Endothelial cell of umbilical vein (primary cell): ENCODE data around the gene TBC1D5. TPM values are rescaled to one million over a fixed set of nuclear protein-coding genes. Genes with fewer than 3 reads are reported as not detected.

Experiments used
- BruUV-seq: library from RNA; stranded (reverse); fragments of 400-500 nt; replicated peaks from 2 replicates; lab custom pipeline; 2021; lab: Mats Ljungman, UMichigan
- CTCF ChIA-PET: fragments of 300-600, 350-600 bp; sonication (Branson Sonifier 250); formaldehyde crosslinking; loops from one replicate; lab custom pipeline; 2021; ENCODE audit warnings: antibody characterized with exemption, inconsistent platforms; lab: Charles Lee
- POLR2A ChIA-PET: fragments of 300-600, 350-600 bp; sonication (Branson Sonifier 250); formaldehyde crosslinking; loops from one replicate; lab custom pipeline; 2021; ENCODE audit warnings: antibody characterized with exemption, inconsistent platforms; lab: Charles Lee
- DNase-seq: peaks from one replicate; pipeline ENCODE4 v3.0.0-alpha.2; 2011; ENCODE audit warnings: low read depth, low spot score
- FAIRE-seq: peaks from 2 replicates; lab custom pipeline; 2011; peaks lifted over from hg19 to GRCh38; lab: Jason Lieb, UNC
- H2AFZ ChIP-seq: 2 replicates; pipeline ENCODE4 v1.6.0; 2012; ENCODE audit warnings: low read depth, low read length, control low read depth, inconsistent platforms
- H3K27ac ChIP-seq: 2 replicates; pipeline ENCODE4 v1.5.1; 2011; ENCODE audit warnings: low read depth, mild to moderate bottlenecking, control low read depth, low read length, moderate library complexity; ENCODE audit not compliant: insufficient read depth
- H3K27me3 ChIP-seq, 2 experiments: 2 replicates each; pipeline versions ENCODE4 v1.6.0 to v1.6.1; 2011; ENCODE audit warnings: low read length in 2 of 2, mixed read lengths in 1 of 2; ENCODE audit not compliant: control insufficient read depth in 2 of 2, insufficient read depth in 2 of 2
- H3K36me3 ChIP-seq, 2 experiments: 2 replicates in 1 of 2; 3 replicates in 1 of 2; pipeline ENCODE4 v1.5.1; 2011; ENCODE audit warnings: low read length in 2 of 2, mild to moderate bottlenecking in 1 of 2, moderate library complexity in 1 of 2; ENCODE audit not compliant: control insufficient read depth in 2 of 2, insufficient read depth in 2 of 2; ENCODE audit errors: extremely low read depth in 1 of 2
- H3K4me1 ChIP-seq: 3 replicates; pipeline ENCODE4 v1.5.1; 2011; ENCODE audit warnings: mild to moderate bottlenecking, low read length; ENCODE audit not compliant: control insufficient read depth, insufficient read depth; ENCODE audit errors: extremely low read depth
- H3K4me2 ChIP-seq: 2 replicates; pipeline ENCODE4 v1.6.1; 2011; ENCODE audit warnings: low read length, control low read depth, mixed read lengths; ENCODE audit not compliant: insufficient read depth
- H3K4me3 ChIP-seq, 3 experiments: fragments of 200-600 bp in 1 of 3; sonication (generic), shearing (Covaris generic) in 1 of 3; replicated peaks in 1 of 3; 2 replicates each; pipeline ENCODE4 v1.5.1; 2011 to 2016; ENCODE audit warnings: control low read depth in 3 of 3, low read length in 3 of 3, mild to moderate bottlenecking in 2 of 3, inconsistent platforms in 1 of 3, low read depth in 1 of 3, moderate library complexity in 1 of 3; ENCODE audit not compliant: insufficient read depth in 1 of 3
- H3K79me2 ChIP-seq: 2 replicates; pipeline ENCODE4 v1.6.0; 2012; ENCODE audit warnings: low read length, inconsistent platforms; ENCODE audit not compliant: control insufficient read depth, insufficient read depth
- H3K9ac ChIP-seq: replicated peaks from 2 replicates; pipeline ENCODE3; 2011; ENCODE audit warnings: low read length, control low read depth; ENCODE audit not compliant: insufficient read depth; ENCODE audit errors: extremely low read depth
- H3K9me1 ChIP-seq: replicated peaks from 3 replicates; pipeline ENCODE4 v1.6.0; 2011; ENCODE audit warnings: mild to moderate bottlenecking, low read length; ENCODE audit not compliant: control insufficient read depth, insufficient read depth; ENCODE audit errors: extremely low read depth
- H3K9me3 ChIP-seq: replicated peaks from 2 replicates; pipeline ENCODE4 v1.5.1; 2012; ENCODE audit warnings: low read length, inconsistent platforms; ENCODE audit not compliant: control insufficient read depth, insufficient read depth
- H4K20me1 ChIP-seq: replicated peaks from 2 replicates; pipeline ENCODE3; 2011; ENCODE audit warnings: mild to moderate bottlenecking, low read length; ENCODE audit not compliant: control insufficient read depth, insufficient read depth; ENCODE audit errors: extremely low read depth
- EZH2 ChIP-seq: IDR thresholded peaks from 2 replicates; pipeline ENCODE4 v1.6.1; 2012; ENCODE audit warnings: borderline replicate concordance, low read depth, mild to moderate bottlenecking, moderate library complexity, low read length, inconsistent platforms; ENCODE audit not compliant: severe bottlenecking
- FOS ChIP-seq: IDR thresholded peaks from 2 replicates; pipeline ENCODE4 v1.6.1; 2011; ENCODE audit warnings: mild to moderate bottlenecking, low read length, moderate library complexity, borderline replicate concordance; ENCODE audit not compliant: insufficient read depth
- GATA2 ChIP-seq: IDR thresholded peaks from 2 replicates; pipeline ENCODE4 v1.7.0; 2011; ENCODE audit warnings: low read depth, mild to moderate bottlenecking, moderate library complexity, mixed read lengths, low read length; ENCODE audit not compliant: insufficient read length, insufficient read depth
- JUN ChIP-seq: IDR thresholded peaks from 2 replicates; pipeline ENCODE4 v1.6.1; 2011; ENCODE audit warnings: borderline replicate concordance, low read depth; ENCODE audit not compliant: insufficient read length, insufficient read depth
- MYC ChIP-seq: IDR thresholded peaks from one replicate; pipeline ENCODE4 v1.6.1; 2011; ENCODE audit warnings: mild to moderate bottlenecking, low read depth, low read length
- POLR2A ChIP-seq: IDR thresholded peaks from 2 replicates; pipeline ENCODE4 v1.6.1; 2012; ENCODE audit warnings: low read depth, mild to moderate bottlenecking, control low read depth, low read length
- POLR2AphosphoS5 ChIP-seq: IDR thresholded peaks from 2 replicates; pipeline ENCODE4 v1.6.1; 2012; ENCODE audit warnings: low read depth, mild to moderate bottlenecking, control low read depth, low read length, moderate library complexity; ENCODE audit not compliant: insufficient read depth
- dilution Hi-C: fragments of 300-500 bp; cut with MboI; formaldehyde crosslinking; loops from one replicate; pipeline ENCODE4 v1.15.0; 2019; ENCODE audit warnings: low sequenced_read_pairs; ENCODE audit not compliant: extremely low pct_ligation_motif_present
- intact Hi-C: fragments of 100-400 bp; cut with micrococcal nuclease; formaldehyde crosslinking; loops from one replicate; pipeline ENCODE4 v1.10.0; 2022
- polyA plus RNA-seq, 4 experiments: library from polyadenylated mRNA; depleted of rRNA in 3 of 4; stranded (reverse) in 3 of 4; unstranded in 1 of 4; fragments of >200 nt; gene quantifications; 2 replicates each; pipeline versions ENCODE4 v1.2.1 to v1.2.3, GENCODE V29; 2011 to 2012; ENCODE audit warnings: missing spikeins in 1 of 4
- total RNA-seq: library from RNA; stranded (reverse); gene quantifications from 2 replicates; pipeline ENCODE4 v1.2.3, GENCODE V29; 2021
- TF ChIP-seq, protein P1 (sequence below), 2 donors: IDR thresholded peaks; 1 replicate in 1 of 2; 2 replicates in 1 of 2; pipeline ENCODE4 v1.5.1; 2011; ENCODE audit warnings: low read length in 2 of 2, mild to moderate bottlenecking in 2 of 2, moderate library complexity in 2 of 2, control low read depth in 1 of 2, inconsistent platforms in 1 of 2, low read depth in 1 of 2; ENCODE audit not compliant: insufficient read depth in 1 of 2; ENCODE audit errors: extremely low read depth in 1 of 2
- TF ChIP-seq, protein P2 (sequence below): IDR thresholded peaks from 2 replicates; pipeline ENCODE4 v1.6.1; 2011; ENCODE audit not compliant: insufficient read depth, insufficient read length

The TBC1D5 gene
- total and polyA plus RNA-seq, 2 donors (not counting 3 experiments of a cell fraction or from before 2014, with no cell fraction given), result 17.5 to 44.7 TPM

- Histone ChIP-seq H3K9me3 (no peaks in the 10 kb centered on the region), H3K4me1 (no peaks in the 10 kb centered on the region), H3K9me1 (no peaks in the 10 kb centered on the region), H3K36me3 (no peaks in the 10 kb centered on the region), H3K4me3 (no peak overlapping the region), H2AFZ (no peak overlapping the region), H4K20me1 (no peaks in the 10 kb centered on the region), H3K4me2 (no peak overlapping the region), H3K79me2 (no peaks in the 10 kb centered on the region), H3K27me3 (no peaks in the 10 kb centered on the region), H3K9ac (no peak overlapping the region), H3K27ac (no peak overlapping the region)
- FAIRE-seq (no peak), DNase-seq (no peak)
- TF ChIP-seq POLR2A (no peak), MYC (no peak), JUN (no peak), GATA2 (no peak), FOS (no peak), POLR2AphosphoS5 (no peak), EZH2 (no peak)
- TF ChIP-seq, protein P1, sequence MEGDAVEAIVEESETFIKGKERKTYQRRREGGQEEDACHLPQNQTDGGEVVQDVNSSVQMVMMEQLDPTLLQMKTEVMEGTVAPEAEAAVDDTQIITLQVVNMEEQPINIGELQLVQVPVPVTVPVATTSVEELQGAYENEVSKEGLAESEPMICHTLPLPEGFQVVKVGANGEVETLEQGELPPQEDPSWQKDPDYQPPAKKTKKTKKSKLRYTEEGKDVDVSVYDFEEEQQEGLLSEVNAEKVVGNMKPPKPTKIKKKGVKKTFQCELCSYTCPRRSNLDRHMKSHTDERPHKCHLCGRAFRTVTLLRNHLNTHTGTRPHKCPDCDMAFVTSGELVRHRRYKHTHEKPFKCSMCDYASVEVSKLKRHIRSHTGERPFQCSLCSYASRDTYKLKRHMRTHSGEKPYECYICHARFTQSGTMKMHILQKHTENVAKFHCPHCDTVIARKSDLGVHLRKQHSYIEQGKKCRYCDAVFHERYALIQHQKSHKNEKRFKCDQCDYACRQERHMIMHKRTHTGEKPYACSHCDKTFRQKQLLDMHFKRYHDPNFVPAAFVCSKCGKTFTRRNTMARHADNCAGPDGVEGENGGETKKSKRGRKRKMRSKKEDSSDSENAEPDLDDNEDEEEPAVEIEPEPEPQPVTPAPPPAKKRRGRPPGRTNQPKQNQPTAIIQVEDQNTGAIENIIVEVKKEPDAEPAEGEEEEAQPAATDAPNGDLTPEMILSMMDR (IDR thresholded peaks at IDR 0.05; ENCODE audit: extremely low read depth in 1 of 2, insufficient read depth in 1 of 2, low read depth in 1 of 2, low read length in 2 of 2), result no peak
- TF ChIP-seq, protein P2, sequence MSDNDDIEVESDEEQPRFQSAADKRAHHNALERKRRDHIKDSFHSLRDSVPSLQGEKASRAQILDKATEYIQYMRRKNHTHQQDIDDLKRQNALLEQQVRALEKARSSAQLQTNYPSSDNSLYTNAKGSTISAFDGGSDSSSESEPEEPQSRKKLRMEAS, result no peak
- no TSS peak for BruUV-seq
- POLR2A ChIA-PET, result no interaction called here
- CTCF ChIA-PET, result interaction anchor here (1.0 to 1.6 kb wide), 4 partner anchors 10 to 441 kb away, joined by 3 to 7 read pairs (median 4); no protein-coding TSS in a partner anchor
- intact Hi-C loops (no loop called here), dilution Hi-C loops (no loop called here)
Observed at GRCh38 chr3:17399586-17399985, 342.8 kb downstream of the TBC1D5 start.
